HFF-Myc (cell line): ENCODE data around the gene CNKSR3.

Source experiments
- DNase-seq: peaks from one replicate; pipeline ENCODE4 v3.0.0-alpha.2; 2011; ENCODE audit warnings: low read depth; ENCODE audit errors: extremely low read depth
- H3K4me3 ChIP-seq: replicated peaks from 2 replicates; pipeline ENCODE4 v1.5.1; 2011; ENCODE audit warnings: low read depth, mild to moderate bottlenecking, control low read depth, low read length
- CTCF ChIP-seq: IDR thresholded peaks from 2 replicates; pipeline ENCODE4 v1.5.1; 2012; ENCODE audit warnings: mild to moderate bottlenecking, low read depth, low read length, control low read depth; ENCODE audit errors: missing control alignments

Gene CNKSR3

GRCh38 chr6:154395316-154395715 is 115.2 kb downstream of the CNKSR3 start:
- no peak for DNase-seq
- no peak for TF ChIP-seq CTCF
- H3K4me3 ChIP-seq, result no peak overlapping the region

GRCh38 chr6:154394571-154394970 is 115.9 kb downstream of the CNKSR3 start:
- H3K4me3 ChIP-seq, result no peak overlapping the region
- no peak for TF ChIP-seq CTCF
- DNase-seq, result no peak

- TF ChIP-seq CTCF, result no peak
- DNase-seq, result no peak
- H3K4me3 ChIP-seq, result no peak overlapping the region
Observed at GRCh38 chr6:154390034-154390433, 120.5 kb downstream of the CNKSR3 start.

- no peak for DNase-seq
- no peak overlapping the region for H3K4me3 ChIP-seq
- TF ChIP-seq CTCF, result no peak
Observed at GRCh38 chr6:154388803-154389202, 121.7 kb downstream of the CNKSR3 start.

GRCh38 chr6:154386848-154387717 is 123.4 kb downstream of the CNKSR3 start:
- H3K4me3 ChIP-seq, result no peak overlapping the region
- peak; percentile 85 for DNase-seq
- no peak for TF ChIP-seq CTCF

GRCh38 chr6:154384191-154384590 is 126.3 kb downstream of the CNKSR3 start:
- H3K4me3 ChIP-seq, result no peak overlapping the region
- DNase-seq, result no peak

More at GRCh38 chr6:154384191-154384590, 126.3 kb downstream of the CNKSR3 start:
- TF ChIP-seq CTCF, result no peak
